Fibroblast of villous mesenchyme (primary cell): ENCODE results near the gene MARCHF3. TPM values are rescaled to one million over a fixed set of nuclear protein-coding genes. Genes with fewer than 3 reads are reported as not detected.
"Not testable (repeated sequence)": the region's sequence is repeated elsewhere in the genome, so short reads cannot be mapped to it uniquely, and the experiment has no call there.

Experiments used
- DNase-seq: peaks from one replicate; pipeline ENCODE4 v3.0.0-alpha.2; 2010; ENCODE audit warnings: low read depth
- H3K4me3 ChIP-seq: 2 replicates; pipeline ENCODE4 v1.5.1; 2011; ENCODE audit warnings: low read depth, mild to moderate bottlenecking, low read length
- CTCF ChIP-seq: IDR thresholded peaks from 2 replicates; pipeline ENCODE4 v1.5.1; 2012; ENCODE audit warnings: low read depth, mild to moderate bottlenecking, low read length; ENCODE audit not compliant: insufficient read depth
- total RNA-seq: library from RNA; depleted of rRNA; stranded (reverse); fragments of >200 nt; gene quantifications from 2 replicates; pipeline ENCODE4 v1.2.3, GENCODE V29; 2012

The MARCHF3 gene
- total RNA-seq, 1 donor, result 10.4 TPM

GRCh38 chr5:126917918-126918614 is 112.3 kb downstream of the MARCHF3 start:
- TF ChIP-seq CTCF, result no peak
- DNase-seq, result peak; percentile 61
- H3K4me3 ChIP-seq, result no peak overlapping the region

GRCh38 chr5:126915496-126915895 is 114.9 kb downstream of the MARCHF3 start:
- no peak overlapping the region for H3K4me3 ChIP-seq
- no peak for DNase-seq
- no peak for TF ChIP-seq CTCF

GRCh38 chr5:126914801-126915436 is 115.4 kb downstream of the MARCHF3 start:
- H3K4me3 ChIP-seq, result no peak overlapping the region
- no peak for DNase-seq
- TF ChIP-seq CTCF, result no peak

- no peak for TF ChIP-seq CTCF
- H3K4me3 ChIP-seq, result no peak overlapping the region
- peak; percentile 77 for DNase-seq
These were observed 117.7 kb downstream of the MARCHF3 start for GRCh38 chr5:126912616-126913200.

GRCh38 chr5:126911986-126912385 is 118.4 kb downstream of the MARCHF3 start:
- H3K4me3 ChIP-seq, result no peak overlapping the region
- no peak for DNase-seq
- no peak for TF ChIP-seq CTCF

GRCh38 chr5:126909856-126910255 is 120.5 kb downstream of the MARCHF3 start:
- no peak for TF ChIP-seq CTCF
- no peak overlapping the region for H3K4me3 ChIP-seq
- no peak for DNase-seq

GRCh38 chr5:126904407-126904806 is 126.0 kb downstream of the MARCHF3 start:
- H3K4me3 ChIP-seq, DNase-seq: not testable (repeated sequence)
